HG02623 (cell line): ENCODE results near the gene ABCB4.

ENCODE experiments used
- ATAC-seq: cut with Tn5 transposase; IDR thresholded peaks from one replicate; pipeline ENCODE4 v1.9.1; 2021; ENCODE audit warnings: moderate library complexity; ENCODE audit not compliant: unreplicated experiment

Gene ABCB4

DNA sequence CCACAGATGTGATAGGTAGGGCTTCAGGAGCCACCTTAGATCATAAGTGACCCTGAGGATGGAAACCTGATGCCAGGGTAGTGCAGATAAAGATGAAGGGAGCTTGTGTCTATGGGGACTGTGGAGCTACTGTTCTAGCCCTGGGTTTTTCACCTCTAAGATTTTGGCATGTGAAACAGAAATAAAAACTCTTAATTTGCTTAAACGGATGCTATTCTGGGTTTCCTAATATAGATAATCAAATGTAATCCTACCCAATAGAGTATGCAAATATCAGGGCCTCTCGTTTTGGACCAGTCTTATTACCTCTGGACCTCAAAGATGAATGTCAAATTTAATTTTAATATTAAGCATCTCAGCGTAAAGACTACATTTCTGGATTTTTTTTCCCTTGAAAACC lies 49.3 kb downstream of the ABCB4 start:
- ATAC-seq = peak; percentile 80

DNA sequence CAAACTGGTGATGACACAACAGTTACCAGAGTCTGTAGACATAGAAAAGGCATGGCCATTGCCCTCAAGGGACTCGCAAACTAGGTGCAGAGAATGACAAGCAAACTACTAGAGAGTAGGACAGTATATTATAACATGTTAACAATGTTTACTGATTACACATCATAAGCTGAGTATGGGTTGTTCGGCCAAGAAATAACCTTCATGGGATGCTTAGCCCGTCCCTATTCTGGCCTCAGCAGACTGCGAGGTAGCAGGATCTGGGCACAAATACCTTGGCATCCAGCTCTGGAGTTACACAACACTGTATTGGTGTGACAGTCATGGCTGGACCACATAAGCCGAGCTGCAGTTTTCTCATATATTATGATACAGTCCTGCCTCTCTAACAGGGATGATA lies 51.4 kb downstream of the ABCB4 start:
- ATAC-seq = no peak

DNA sequence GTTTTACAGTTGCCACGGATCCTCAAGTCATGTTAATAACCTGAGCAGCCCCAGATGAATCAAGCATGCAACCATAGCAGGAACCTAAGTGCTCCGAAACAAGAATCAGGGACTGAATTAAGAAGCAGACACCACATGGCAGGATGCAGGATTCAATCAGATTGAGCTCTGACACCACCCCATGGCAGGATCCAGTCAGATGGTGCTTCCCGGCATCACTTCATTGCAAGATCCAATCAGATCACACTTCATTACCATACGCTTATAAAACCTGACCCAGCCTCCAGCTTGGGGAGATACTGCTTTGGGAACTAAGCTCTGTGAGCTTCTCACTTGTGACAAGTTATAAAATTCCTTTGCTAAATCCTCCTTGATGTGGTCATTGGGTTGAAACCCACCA lies 55.3 kb downstream of the ABCB4 start:
- no peak for ATAC-seq

DNA sequence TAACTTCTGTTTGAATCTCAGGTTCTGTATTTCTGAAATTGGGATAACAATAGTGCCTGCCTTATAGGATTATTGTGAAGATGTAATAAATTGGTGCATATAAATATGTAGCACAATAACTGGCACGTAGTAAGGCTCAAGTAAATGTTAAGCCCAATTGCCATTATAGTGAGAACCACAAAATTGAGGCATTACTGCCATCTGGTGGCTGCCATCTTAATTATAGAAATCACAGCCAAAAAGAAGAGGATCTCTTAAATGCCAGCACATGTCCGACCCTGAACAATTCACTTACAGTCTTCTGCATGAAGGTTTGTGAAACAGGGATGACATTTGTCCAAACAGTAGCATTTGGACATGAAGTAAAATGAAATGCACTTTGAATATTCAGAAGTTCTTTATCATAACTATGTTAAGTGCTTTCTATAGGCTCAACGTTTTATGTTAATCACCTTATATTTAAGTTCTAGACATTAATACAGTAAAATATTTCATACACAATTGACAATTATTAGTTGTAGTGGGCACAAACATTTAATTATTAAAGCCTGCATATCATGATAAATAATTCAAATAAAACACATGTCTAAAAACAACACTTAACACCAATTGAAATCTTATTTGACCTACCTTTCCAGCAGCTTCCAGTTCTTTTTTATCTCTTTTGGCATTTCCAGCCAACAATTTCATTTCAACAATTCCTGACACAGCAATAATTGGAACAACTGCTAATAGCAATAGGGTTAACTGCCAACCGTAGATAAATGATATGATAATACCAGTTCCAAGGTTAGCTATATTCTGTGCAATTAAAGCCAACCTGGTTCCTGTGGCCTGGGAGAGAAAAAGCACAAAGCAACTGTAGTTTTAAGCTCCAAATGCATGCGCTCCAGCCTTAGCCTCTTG lies 58.5 kb downstream of the ABCB4 start:
- peak; percentile 56 for ATAC-seq

DNA sequence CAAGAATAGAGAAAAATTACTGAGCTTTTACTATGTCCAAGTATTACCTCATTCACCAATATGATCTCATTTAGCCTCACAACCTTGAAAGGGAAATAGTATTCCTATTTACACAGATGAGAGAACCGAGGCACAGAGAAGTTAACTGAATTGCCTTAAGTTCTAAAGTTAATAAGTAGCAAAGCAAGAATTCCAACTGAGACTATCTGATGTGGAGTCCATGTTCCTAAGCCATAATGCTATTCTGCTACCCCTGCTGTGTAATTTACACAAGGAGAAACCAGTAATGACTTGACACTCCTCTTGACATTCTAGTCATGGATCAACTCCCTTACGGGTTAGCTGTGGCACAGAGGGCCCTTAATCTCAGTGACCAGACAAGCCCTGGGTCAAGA lies 60.7 kb downstream of the ABCB4 start:
- ATAC-seq = no peak

DNA sequence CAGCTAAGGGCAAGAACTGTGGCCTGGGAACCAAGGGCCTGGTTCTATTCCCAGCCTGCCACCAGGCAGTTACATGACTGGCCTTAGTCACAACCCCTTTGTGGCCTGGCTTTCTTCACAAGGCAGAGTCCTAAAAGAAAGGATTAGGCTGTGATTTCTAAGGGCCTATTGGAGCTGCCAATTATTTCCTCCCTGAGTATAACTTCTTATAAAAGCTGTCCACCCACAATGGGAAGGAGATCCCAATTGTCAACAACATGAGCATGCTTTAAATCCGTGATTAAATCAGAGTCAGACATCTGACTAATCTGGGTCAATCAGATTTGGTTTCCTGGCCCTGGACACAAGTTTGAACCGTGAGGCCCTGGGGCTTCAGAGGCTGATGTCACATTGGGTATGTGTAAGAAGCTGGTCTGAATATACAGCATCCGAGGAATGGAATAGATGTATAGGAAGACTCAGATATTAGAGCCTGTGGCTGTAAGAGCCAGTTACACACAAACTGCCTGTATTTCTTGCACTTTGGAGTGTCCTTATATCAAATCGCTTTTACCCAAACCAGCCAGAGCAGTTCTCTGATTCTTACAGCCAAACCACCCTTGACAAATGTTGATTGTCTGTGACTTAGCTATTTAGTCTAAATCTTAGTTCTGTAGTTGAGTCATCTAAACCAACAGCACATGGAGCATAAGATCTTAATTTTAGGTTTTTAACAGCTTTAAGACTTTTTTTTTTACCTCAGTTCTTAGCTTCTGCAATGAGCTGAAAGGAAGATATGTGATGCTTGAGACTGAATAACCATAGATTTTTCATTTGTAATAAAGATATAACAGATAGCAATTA lies 61.3 kb downstream of the ABCB4 start:
- ATAC-seq = no peak

DNA sequence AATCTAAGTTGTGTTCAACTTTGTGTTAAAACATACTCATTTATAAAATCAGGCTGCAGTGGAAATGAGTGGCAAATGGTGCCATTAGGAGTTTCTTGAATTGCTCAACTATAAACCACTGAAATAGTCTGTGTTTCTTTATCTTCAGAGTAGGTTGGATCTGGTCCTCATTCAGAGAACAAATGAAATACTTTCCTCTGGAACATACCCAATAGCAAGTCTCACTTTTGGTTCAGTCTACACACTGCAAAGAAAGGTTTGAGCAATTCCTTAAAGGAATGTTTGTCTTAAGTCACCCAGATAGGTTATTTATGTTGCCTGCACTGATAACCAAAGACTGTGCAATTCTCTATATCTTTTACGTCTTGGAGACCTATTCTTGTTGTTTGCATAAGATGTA lies 62.5 kb downstream of the ABCB4 start:
- ATAC-seq = no peak

DNA sequence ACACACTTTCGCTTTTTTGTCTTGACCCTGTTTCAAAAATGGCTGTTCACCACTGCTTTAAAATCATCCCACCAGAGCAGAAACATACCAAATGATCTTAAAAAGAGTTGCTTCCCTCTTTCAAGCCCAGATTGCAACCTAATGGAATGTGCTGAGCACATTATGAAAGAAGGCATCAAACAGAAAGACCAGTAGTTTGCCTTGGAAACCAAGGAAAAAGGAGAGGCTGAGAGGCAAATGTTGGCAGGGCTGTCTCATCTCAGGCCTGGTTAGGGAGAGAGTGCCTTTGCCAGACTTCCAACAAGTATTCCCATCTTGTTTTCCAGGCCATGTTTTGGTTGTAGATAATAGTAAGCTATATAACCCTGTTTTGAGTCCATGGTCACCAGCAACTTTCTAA lies 64.3 kb downstream of the ABCB4 start:
- no peak for ATAC-seq

DNA sequence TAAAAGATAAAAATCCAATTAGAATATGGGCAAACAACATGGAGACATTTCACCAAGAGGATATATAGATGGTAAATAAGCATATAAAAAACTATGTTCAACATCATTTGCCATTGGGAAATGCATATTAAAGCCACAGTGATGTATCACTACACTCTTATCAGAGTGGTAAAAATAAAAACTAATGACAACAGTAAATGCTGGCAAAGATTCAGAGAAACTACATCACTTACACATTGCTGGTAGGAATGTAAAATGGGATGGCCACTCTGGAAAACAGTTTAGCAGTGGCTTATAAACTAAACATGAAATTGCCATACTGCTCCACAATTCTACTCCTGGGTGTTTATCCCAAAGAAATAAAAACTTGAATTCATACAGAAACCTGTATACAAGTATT lies 70.8 kb downstream of the ABCB4 start:
- ATAC-seq = no peak

DNA sequence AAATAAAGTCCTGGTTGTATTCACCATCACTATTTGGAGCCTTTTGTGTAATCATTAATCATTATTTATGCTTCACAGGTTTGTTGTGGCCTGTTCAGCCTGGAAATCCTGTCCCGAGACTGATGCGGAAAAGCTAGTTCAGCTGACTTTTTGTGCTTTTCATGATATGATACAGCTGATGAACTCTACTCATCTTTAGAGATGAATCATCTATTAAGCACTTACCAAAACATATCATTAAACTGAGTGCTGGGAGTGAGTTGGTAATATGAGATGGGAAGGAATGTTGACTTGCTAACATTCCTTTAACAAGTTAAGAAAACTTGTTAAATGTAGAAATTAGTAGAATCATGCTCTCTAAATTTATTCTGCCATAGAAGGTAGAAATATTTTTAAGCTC lies 77.0 kb downstream of the ABCB4 start:
- no peak for ATAC-seq

DNA sequence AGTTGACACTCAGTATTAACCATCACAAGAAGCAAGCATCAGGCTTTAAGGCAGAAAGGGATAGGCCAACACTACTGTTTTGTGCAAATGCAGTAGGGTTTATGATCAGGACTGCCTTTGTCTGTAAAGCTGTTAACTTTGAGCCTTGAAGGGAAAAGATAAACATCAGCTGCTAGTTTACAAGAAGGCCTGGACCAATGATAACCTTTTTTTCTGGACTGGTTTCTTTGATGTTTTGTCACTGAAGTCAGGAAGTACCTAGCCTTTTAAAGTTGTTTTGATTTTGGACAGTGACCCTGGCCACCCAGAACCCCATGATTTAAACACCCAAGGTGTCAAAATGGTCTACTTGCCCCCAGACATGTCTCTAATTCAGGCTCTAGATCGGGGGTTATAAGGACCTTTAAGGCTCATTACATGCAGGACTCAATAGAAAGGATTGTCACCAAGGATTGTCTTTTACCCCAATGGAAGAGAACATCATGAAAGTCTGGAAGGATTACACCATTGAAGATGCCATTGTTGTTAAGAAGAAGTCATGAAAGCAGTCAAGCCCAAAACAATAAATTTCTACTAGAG lies 79.9 kb downstream of the ABCB4 start:
- no peak for ATAC-seq

DNA sequence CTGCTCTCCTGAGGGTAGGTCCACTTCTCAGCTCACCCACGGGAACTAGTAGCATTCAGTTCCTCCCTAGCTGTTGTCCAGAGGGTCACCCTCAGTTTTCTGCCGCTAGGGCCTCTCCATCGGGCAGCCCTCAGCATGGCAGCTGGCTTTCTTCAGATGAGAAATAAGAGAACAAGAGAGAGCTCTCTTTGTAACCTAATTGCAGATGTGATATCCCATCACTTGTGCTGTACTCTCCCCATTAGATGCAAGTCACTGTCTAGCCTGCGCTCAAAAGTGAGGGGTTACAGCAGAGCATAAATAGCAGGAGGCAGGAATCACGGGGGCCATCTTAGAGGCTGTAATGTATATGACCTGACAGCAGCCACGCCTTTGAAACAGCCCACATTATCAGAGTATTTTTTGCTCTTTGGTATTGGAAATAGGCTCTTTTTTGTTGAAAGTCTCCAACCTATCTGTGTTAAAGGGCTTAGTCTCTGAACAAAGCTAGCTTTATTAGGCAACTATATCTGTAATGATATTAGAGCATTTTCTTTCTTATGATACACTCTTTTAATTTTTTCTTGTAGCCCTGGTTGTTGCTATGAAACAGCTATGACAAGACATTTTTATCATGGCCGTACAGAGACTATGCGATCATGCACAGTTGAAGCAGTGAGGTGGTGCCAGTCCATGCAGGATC lies 84.3 kb downstream of the ABCB4 start:
- ATAC-seq = no peak

DNA sequence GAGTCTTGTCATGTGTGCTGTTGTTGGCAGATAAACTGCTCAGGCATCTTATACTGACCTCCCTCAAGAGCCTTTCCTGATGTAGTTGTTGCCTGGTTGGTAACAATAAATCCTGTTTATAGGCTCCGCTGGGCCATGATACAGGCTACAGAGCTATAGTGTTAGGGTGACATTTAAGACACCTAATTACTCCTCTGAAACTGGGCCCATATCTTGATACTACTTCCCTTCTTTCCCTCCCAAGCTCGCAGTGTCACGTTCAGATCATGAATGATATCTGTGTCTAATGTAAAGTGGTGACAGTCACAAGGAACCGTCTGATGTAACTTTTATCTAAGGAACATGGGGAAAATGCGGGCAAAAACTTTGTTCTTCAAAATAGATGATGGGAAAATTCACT lies 94.6 kb downstream of the ABCB4 start:
- no peak for ATAC-seq

DNA sequence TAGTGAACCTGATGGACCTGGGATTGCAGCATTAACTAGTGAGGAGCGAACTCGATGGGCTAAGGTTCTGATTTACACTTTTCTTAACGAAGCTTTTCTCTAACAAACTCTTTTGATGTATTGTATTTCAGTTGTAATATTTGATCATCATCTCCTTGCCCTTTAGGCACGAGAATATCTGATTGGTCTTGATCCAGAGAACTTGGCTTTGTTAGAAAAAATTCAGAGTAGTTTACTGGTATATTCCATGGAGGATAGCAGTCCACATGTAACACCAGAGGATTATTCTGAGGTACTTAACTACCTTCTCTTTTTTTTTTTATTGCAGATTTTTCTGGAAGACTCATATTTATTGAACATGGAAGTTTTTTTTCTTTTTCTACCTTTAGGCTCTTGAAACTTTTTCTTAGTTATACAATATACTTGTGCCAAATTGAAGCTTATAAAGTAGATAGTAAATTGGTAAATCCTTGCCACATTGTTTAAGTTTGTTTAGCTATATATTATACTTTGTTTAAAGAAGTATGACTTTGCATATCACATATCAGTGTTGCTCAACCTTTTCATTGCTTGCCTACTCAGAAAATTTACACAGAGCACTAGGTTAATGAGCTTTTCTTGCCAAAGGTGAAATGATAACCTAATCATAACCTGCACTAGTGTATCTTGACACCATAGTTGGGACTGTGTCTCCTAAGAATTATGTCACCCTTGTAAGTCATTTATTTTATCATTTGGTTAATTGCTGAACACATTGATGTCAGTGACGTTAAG lies 99.6 kb downstream of the ABCB4 start:
- ATAC-seq = no peak

DNA sequence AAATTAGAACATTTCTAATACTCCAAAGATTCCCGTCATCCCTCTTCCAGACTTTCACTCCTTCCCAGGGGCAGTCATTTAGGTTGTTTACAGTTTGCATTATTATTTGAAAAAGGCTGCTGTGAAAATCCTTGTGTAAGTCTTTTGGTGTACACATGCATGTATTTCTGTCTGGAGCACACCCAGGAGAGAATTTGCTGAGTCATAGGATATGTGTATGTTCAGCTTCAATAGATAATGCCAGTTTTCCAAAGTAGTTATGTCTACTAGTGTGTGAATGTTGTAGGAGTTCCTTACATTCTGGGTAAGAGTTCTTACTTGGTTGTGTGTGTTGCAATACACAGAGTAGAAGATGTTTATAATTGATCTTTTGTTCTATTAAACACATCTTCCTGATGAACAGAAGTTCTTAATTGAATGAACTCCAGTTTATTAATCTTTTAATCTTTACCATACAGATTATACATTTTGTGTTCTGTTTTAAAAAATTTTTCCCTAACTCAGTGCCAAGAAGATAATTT lies 104.8 kb downstream of the ABCB4 start:
- no peak for ATAC-seq

DNA sequence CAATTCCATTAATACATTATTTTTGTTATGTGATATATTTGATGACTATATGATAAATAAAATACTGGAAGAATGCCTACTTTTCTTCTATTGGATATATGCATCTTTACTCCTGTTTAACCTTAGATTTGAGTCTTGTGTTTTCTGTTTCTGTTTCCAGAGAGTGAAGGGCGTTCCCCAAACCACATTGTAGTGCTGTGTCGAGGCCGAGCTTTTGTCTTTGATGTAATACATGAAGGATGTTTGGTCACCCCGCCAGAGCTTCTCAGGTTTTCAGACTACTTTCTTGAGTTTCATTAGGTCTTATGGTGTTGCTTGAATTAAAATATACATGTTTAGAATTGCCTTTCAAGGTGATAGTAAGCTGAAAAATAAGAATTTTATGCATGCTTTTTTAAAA lies 106.3 kb downstream of the ABCB4 start:
- no peak for ATAC-seq

DNA sequence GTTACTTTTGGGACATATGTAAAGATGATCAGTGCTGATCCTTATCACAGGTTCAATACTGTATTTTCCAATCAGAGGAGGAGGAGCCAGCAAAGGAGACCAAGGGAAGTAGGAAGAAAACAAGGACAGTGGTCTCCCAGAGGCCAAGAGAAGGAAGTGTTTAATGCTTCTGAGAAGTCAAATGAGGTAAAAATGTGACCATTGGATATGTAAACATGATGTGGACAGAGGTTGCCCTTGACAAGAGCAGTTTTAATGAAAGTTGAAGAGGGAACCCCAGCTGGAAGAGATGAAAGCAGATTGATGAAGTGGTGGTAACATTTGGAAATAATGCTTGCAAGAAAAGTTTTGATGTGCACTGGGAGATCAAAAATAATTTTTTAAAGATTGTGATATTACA lies 111.2 kb downstream of the ABCB4 start:
- ATAC-seq = no peak

DNA sequence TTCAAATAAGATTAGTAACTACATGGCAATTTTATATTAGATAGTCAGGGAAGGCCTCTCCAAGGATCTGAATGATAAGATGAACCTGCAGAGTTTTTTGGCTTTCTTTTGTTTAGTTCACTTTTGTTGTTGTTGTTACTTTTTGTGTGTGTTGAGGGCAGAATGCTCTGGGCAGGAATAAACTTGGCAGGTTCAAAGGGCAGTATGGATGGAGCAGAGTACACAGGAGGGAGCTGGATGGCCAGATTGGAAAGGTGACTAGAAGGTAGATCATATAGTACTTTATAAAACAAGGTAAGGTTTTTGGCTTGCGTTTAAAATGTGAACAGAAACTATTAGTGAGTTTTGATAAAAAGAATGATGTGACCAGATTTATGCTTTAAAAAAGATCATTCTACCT lies 112.1 kb downstream of the ABCB4 start:
- no peak for ATAC-seq

DNA sequence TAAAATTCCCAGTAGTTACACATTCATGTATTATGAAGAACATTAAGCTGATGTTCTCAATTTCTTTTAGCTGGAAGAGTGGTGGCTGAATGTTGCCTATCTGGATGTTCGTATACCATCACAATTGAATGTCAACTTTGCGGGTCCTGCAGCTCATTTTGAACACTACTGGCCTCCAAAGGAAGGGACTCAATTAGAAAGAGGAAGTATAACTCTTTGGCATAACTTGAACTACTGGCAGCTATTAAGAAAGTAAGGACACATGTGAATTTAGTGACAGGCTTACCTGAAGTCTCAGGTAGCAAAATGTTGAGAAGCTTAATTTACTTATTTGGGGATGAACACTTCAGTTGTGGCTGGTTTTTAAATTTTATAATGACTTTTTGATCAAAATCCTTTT lies 114.2 kb downstream of the ABCB4 start:
- ATAC-seq = no peak

DNA sequence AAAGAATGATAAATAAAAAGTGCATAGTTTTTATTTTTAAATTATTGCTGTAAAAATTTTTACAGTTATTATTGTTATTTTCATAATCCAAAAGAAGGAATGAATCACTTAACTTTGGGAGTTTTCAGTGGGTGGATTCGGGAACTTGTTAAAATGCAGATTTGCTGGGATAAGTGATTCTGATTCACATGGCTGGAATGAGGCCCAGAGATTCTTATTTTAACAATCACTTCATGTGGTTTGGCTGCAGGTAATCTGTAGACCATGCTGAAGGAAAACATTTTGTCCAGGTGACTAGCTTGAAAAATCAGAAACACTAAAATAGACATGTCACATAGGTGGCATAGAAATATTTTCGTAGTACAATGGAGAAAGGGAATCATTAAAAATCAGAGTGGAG lies 116.1 kb downstream of the ABCB4 start:
- no peak for ATAC-seq
